ENCODE results near the gene TP73.

DNA sequence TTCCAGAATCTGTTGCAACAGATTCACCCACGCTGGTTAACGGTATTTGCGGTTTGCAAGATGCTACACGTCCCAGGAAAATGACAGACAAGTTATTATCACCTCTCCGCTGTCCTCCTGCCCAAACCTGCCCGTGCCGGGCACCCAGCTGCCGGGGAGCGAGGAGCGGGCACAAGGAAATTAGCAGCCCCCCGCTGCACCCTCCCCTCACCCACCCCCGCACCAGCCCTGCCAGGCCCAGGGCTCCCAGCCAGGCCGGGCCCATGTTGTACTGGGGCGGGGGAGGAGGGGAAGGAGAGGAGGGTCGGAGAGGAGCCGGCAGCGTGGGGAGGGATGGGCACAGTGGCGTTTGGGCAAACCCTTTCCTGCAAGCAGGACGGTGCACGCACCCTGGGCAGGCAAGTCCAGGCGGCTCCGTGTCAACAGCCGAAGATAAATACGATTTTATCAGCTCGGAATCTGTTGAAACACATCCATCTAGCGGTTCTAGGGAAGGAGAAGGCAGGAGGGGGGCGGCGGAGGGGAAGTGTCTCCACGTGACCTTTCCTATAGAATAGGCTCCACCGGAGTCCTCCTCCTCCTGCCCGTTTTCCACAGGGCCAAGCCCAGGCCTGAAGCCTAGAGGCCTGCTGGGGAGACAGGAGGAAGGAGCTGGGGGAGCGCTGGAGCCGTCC lies 64.9 kb downstream of the TP73 start:
- no peak for TF ChIP-seq SIN3A (IDR thresholded peaks at IDR 0.05; ENCODE audit: borderline replicate concordance, insufficient read depth, low read length)
- no peak for TF ChIP-seq TAF1 (IDR thresholded peaks at IDR 0.05; ENCODE audit: borderline replicate concordance, insufficient read depth, low read length)
- TF ChIP-seq POLR2AphosphoS5 (IDR thresholded peaks at IDR 0.05; ENCODE audit: low read depth, low read length) = no peak
- TF ChIP-seq, protein P1, sequence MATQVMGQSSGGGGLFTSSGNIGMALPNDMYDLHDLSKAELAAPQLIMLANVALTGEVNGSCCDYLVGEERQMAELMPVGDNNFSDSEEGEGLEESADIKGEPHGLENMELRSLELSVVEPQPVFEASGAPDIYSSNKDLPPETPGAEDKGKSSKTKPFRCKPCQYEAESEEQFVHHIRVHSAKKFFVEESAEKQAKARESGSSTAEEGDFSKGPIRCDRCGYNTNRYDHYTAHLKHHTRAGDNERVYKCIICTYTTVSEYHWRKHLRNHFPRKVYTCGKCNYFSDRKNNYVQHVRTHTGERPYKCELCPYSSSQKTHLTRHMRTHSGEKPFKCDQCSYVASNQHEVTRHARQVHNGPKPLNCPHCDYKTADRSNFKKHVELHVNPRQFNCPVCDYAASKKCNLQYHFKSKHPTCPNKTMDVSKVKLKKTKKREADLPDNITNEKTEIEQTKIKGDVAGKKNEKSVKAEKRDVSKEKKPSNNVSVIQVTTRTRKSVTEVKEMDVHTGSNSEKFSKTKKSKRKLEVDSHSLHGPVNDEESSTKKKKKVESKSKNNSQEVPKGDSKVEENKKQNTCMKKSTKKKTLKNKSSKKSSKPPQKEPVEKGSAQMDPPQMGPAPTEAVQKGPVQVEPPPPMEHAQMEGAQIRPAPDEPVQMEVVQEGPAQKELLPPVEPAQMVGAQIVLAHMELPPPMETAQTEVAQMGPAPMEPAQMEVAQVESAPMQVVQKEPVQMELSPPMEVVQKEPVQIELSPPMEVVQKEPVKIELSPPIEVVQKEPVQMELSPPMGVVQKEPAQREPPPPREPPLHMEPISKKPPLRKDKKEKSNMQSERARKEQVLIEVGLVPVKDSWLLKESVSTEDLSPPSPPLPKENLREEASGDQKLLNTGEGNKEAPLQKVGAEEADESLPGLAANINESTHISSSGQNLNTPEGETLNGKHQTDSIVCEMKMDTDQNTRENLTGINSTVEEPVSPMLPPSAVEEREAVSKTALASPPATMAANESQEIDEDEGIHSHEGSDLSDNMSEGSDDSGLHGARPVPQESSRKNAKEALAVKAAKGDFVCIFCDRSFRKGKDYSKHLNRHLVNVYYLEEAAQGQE (IDR thresholded peaks at IDR 0.05; ENCODE audit: insufficient read depth in 1 of 2, low read depth in 2 of 2, low read length in 2 of 2) = no peak
